Lung microvascular endothelial cell (primary cell): Measurements from ENCODE around the gene CPNE5. TPM values are rescaled to one million over a fixed set of nuclear protein-coding genes. Genes with fewer than 3 reads are reported as not detected.

Experiments
- DNase-seq, 2 donors: peaks; one replicate each; pipeline versions ENCODE4 v3.0.0 to v3.0.0-alpha.2; 2010; ENCODE audit warnings: low read depth in 2 of 2
- total RNA-seq: library from RNA; depleted of rRNA; stranded (reverse); fragments of >200 nt; gene quantifications from 2 replicates; pipeline ENCODE4 v1.2.1, GENCODE V29; 2014

Gene CPNE5
- total RNA-seq, 1 donor from 2014 or later = 1.2 TPM

GRCh38 chr6:36749829-36750489 is 89.3 kb downstream of the CPNE5 start:
- DNase-seq = no peak

- no peak for DNase-seq
These were observed 93.0 kb downstream of the CPNE5 start for GRCh38 chr6:36746251-36746650.

GRCh38 chr6:36745836-36746235 is 93.4 kb downstream of the CPNE5 start:
- no peak for DNase-seq

- DNase-seq = no peak
These were observed 94.0 kb downstream of the CPNE5 start for GRCh38 chr6:36745283-36745682.

- DNase-seq = no peak
These were observed 95.0 kb downstream of the CPNE5 start for GRCh38 chr6:36744304-36744673.

GRCh38 chr6:36743538-36744303 is 95.5 kb downstream of the CPNE5 start:
- no peak for DNase-seq

GRCh38 chr6:36743032-36743431 is 96.2 kb downstream of the CPNE5 start:
- no peak for DNase-seq

- no peak for DNase-seq
These were observed 97.1 kb downstream of the CPNE5 start for GRCh38 chr6:36742146-36742545.

- no peak for DNase-seq
These were observed 98.4 kb downstream of the CPNE5 start for GRCh38 chr6:36740818-36741179.

GRCh38 chr6:36739947-36740817 is 99.1 kb downstream of the CPNE5 start:
- DNase-seq = peak; percentile 82 to 88

- DNase-seq = no peak
These were observed 101.1 kb downstream of the CPNE5 start for GRCh38 chr6:36738108-36738507.

- DNase-seq = no peak
These were observed 102.0 kb downstream of the CPNE5 start for GRCh38 chr6:36737043-36737785.

GRCh38 chr6:36735110-36736071 is 103.9 kb downstream of the CPNE5 start:
- peak; percentile 65 to 76 for DNase-seq

GRCh38 chr6:36734486-36735060 is 104.7 kb downstream of the CPNE5 start:
- DNase-seq = no peak

- no peak for DNase-seq
These were observed 105.9 kb downstream of the CPNE5 start for GRCh38 chr6:36733300-36733699.

GRCh38 chr6:36731622-36732310 is 107.5 kb downstream of the CPNE5 start:
- DNase-seq = no peak

- DNase-seq = no peak
These were observed 108.5 kb downstream of the CPNE5 start for GRCh38 chr6:36730424-36731380.

- peak in 1 of 2 donors; percentile 18 for DNase-seq
These were observed 110.1 kb downstream of the CPNE5 start for GRCh38 chr6:36729161-36729524.
